ENCODE measurements around the gene TMEM184B.

The TMEM184B gene

GRCh38 chr22:38221908-38222796 lies 50.7 kb downstream of the TMEM184B start:
- no peak for DNase-seq

DNA sequence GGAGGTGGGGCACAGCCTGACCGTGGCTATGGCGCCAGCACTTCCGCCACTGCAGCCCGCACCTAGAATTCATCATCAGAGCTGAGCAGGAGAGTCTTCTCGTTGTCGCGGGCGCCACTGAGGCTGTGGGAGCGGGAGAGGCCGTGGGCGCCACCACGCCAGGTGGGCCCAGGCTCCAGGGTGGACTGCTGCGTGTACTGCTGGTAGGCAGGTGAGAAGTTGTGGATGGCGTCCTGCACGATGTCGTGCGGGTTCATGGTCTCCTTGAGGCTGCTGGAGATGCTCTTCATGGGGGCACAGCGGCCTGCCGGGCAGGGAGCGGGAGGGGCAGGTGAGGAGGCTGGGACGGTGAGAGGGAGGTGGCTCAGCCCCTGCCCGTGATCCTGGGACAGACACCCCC lies 51.4 kb downstream of the TMEM184B start:
- DNase-seq = no peak

DNA sequence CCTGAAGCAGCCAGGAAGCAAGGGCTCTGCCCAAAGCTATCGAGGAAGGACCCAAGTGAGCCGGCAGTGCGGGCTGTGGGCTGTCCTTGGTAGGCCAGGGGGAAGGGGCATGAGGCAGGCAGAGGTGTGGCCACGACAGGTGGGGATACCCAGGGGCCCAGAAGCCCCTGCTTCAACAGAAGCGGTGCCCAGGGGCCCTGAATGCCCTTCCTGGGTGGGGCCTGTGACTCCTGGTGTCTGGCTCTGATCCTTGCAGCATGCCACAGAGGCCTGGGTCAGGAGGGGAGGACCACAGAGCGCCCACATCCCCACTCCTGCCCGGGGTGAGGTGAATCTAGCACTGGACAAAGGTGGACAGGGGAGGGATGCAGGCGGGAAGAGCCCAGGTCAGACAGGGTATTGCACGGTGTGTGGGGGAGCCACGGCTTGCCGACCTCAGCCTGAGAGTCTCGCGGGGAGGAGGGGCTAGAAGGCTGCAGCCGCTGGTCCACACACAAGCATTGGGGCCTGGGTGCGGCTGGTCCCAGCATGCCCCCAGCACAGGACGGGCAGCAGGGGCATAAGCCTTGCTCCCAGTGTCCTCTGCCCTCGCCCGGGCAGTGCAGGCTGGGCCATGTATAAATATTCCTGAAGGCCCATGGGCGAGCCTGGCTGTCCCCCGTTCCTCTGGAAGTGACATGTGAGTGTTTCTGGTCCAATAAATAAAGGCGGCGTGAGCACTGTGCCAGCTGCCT lies 52.0 kb downstream of the TMEM184B start:
- DNase-seq = no peak

DNA sequence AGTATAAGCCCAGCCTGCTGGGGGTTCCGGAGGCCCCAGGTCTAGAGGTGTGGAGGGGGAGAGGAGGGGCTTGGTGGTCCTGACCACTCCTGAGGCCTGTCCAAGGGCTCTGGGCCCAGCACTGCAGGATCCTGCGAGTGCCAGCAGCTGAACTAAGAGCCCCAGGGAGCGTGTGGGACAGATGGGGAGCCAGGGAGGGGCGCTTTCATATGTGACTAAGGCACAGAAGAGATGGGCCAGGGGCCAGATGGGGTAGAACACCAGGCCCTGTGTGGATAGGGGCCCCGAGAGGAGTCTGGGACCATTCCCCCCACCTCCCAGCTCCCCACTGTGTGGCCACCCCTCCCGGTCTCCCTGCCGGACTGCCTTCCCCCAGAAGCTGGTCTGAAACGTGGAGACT lies 52.6 kb downstream of the TMEM184B start:
- peak; percentile 27 for DNase-seq

DNA sequence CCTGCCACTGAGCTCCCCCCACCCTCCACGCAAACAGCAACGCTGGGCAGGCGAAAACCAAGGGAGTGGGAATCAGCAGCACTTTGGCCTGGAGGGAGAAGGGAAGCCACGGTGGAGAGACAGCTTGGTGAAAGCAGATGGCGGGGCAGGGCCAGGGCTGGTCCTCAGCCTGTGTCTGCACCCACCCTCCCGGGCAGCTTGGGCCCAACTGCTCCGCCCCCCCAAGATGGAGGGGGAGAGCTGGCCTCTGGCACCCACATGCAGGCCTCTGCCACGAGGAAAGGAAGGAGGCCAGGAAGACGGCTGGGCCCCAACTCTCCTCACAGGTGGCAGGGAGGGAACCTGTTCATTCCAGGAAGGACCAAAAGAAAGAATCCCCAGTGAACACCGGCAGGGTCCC lies 53.2 kb downstream of the TMEM184B start:
- DNase-seq = peak; percentile 56

GRCh38 chr22:38218661-38219622 lies 53.9 kb downstream of the TMEM184B start:
- no peak for DNase-seq

GRCh38 chr22:38215156-38216038 lies 57.4 kb downstream of the TMEM184B start:
- DNase-seq = no peak

DNA sequence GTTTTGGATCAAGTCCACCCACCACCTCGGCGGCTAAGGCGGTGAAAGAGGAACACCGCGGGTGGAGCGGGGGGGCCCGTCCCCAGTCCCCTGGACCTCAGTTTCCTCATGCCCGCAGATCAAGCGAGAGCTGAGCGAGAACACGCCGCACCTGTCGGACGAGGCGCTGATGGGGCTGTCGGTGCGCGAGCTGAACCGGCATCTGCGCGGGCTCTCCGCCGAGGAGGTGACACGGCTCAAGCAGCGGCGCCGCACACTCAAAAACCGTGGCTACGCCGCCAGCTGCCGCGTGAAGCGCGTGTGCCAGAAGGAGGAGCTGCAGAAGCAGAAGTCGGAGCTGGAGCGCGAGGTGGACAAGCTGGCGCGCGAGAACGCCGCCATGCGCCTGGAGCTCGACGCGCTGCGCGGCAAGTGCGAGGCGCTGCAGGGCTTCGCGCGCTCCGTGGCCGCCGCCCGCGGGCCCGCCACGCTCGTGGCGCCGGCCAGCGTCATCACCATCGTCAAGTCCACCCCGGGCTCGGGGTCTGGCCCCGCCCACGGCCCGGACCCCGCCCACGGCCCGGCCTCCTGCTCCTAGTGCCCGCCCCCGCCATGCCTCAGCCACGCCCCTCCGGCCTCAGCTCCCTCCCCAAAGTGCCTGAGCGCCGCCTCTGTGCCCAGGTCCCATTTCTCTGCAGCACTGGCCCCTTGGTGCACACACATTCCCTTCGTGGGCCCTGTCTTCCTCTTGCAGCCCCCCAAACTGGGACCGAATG lies 58.3 kb downstream of the TMEM184B start:
- no peak for DNase-seq

- no peak for DNase-seq
Observed at GRCh38 chr22:38213990-38214301, 58.9 kb downstream of the TMEM184B start.

- DNase-seq = no peak
Observed at GRCh38 chr22:38213319-38213989, 59.4 kb downstream of the TMEM184B start.

GRCh38 chr22:38212442-38212841 lies 60.4 kb downstream of the TMEM184B start:
- no peak for DNase-seq

DNA sequence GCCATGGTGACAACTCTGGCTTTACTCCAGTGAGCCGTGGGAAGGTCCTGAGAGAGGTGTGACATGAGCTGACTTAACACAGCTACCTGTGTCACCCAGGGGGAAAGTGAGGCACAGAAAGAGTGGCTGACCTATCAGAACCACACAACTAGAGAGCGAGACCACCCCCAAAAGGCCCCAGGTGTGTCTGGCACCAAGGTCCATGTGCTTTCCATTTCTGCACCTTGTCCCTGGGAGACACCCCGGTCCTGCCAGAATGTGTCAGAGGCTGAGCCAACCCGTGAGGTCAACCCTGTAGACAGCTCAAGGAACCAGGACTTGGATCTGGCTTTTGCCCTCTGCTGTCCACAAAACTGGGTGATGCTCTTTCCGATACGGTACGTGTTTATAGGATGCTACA lies 61.3 kb downstream of the TMEM184B start:
- no peak for DNase-seq

DNA sequence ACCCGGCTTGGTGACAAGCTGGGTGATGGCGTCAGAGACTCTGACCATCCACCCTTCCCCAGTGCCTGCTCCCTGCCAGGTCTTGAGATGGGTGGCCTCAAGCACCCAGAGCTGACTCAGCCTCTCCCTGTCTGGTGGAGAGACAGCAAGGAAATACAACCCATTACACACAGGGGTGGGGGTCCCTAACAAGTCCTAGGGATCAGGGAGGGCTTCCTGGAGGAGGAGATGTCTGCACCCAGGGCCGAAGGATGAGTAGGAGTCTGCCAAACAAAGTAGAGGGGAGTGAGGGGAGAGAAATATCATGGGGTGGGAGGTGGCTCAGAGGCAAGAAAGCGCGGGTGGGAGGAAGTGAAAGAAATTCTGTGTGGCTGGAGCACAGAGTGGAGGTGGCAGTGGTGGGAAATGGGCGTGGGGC lies 64.2 kb downstream of the TMEM184B start:
- DNase-seq = no peak

DNA sequence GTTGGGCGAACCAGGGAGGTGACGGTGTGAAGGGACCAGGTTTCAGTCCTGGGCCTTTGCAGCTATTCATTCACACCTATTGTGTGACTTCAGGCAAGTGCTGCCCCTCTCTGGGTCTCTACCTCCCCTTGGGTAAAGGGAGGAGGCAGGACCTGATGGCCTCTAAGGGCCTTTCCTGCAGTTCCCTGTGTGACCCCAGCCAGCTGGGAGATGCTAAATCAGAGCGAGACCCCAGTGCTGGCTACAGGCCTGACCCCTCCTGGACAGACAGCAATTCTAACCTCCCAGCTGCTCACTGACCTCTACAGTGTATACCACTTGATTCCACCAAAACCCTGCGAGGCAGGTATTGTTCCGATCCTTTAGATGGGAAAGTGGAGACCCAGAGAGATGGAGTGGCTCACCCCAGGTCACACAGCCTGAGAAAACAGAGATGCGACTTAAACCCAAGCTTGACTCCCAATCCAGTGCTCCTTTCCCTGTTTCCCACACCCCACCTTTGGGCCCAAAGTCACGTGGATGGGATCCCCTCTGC lies 64.8 kb downstream of the TMEM184B start:
- DNase-seq = no peak

- DNase-seq = no peak
Observed at GRCh38 chr22:38205261-38206128, 67.3 kb downstream of the TMEM184B start.

GRCh38 chr22:38204784-38205183 lies 68.0 kb downstream of the TMEM184B start:
- no peak for DNase-seq

DNA sequence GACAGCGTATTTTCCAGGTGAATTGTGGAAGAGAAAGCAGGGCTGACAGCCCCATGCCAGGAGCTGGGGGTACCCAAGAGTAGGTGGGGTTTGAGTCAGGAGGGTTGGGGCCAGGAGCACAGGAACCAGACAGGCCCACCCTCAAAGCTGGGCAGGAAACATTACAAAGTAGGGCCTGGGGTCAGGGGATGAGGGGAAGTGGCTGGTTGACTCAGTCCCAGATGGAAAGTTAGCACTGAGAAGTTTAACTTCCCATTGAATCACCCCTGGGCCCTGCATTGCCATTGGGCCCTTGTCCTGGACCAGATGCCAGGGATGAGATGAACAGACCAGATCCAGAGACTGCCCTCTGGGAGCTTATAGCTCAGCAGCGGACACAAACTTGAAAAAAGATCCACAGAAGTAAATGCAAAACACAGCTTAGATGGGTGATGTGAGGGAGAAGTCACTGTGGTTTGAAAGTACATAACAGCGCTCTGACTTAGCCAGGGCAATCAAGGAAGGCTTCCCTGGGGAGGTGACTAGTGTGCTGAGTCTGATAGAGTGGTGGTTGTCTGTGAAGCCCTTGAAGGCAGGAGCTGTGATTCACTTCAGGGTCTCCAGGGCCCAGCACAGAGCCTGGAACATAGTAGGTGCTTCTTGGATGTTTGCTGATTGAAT lies 68.8 kb downstream of the TMEM184B start:
- no peak for DNase-seq

- DNase-seq = peak; percentile 69
Observed at GRCh38 chr22:38203090-38203810, 69.6 kb downstream of the TMEM184B start.
